Trophoblast cell (in vitro differentiated cells and primary cell): Measurements from ENCODE around the gene SMPD1.
A peak's percentile ranks its signal among the peaks of the same experiment; 100 is the strongest.

Experiments used
- DNase-seq, 2 donors: peaks; one replicate each; pipeline ENCODE4 v3.0.0-alpha.2; 2016
- H2AFZ ChIP-seq: 2 replicates; pipeline ENCODE4 v1.6.1; 2013; ENCODE audit warnings: low read length, moderate library complexity, mild to moderate bottlenecking; ENCODE audit not compliant: insufficient read depth, poor library complexity
- H2AK5ac ChIP-seq: 2 replicates; pipeline ENCODE4 v1.6.1; 2013; ENCODE audit warnings: mild to moderate bottlenecking, low read length
- H2BK120ac ChIP-seq: 2 replicates; pipeline ENCODE4 v1.6.1; 2013; ENCODE audit warnings: low read length, mild to moderate bottlenecking, moderate library complexity; ENCODE audit not compliant: insufficient read depth, poor library complexity
- H2BK12ac ChIP-seq: 2 replicates; pipeline ENCODE4 v1.6.1; 2013; ENCODE audit warnings: mild to moderate bottlenecking, low read length, moderate library complexity
- H2BK5ac ChIP-seq: 2 replicates; pipeline ENCODE4 v1.6.1; 2013; ENCODE audit warnings: low read length, low read depth, moderate library complexity, mild to moderate bottlenecking; ENCODE audit not compliant: poor library complexity
- H3K14ac ChIP-seq: 2 replicates; pipeline ENCODE4 v1.6.1; 2013; ENCODE audit warnings: mild to moderate bottlenecking, low read length
- H3K18ac ChIP-seq: 2 replicates; pipeline ENCODE4 v1.6.1; 2013; ENCODE audit warnings: mild to moderate bottlenecking, low read length
- H3K23ac ChIP-seq: 2 replicates; pipeline ENCODE4 v1.6.1; 2013; ENCODE audit warnings: low read length
- H3K27ac ChIP-seq: 2 replicates; pipeline ENCODE4 v1.5.1; 2013; ENCODE audit warnings: low read depth, mild to moderate bottlenecking, inconsistent platforms, low read length, moderate library complexity
- H3K27me3 ChIP-seq: 2 replicates; pipeline ENCODE4 v1.6.1; 2013; ENCODE audit warnings: inconsistent platforms, mild to moderate bottlenecking, low read length, moderate library complexity; ENCODE audit not compliant: insufficient read depth
- H3K36me3 ChIP-seq, 2 experiments: 1 replicate in 1 of 2; 2 replicates in 1 of 2; pipeline ENCODE4 v1.6.1; 2013; ENCODE audit warnings: low read length in 2 of 2, mild to moderate bottlenecking in 2 of 2, moderate library complexity in 1 of 2; ENCODE audit not compliant: insufficient read depth in 2 of 2, control insufficient read depth in 1 of 2
- H3K4ac ChIP-seq: 2 replicates; pipeline ENCODE4 v1.6.1; 2013; ENCODE audit warnings: low read depth, mild to moderate bottlenecking, low read length, moderate library complexity
- H3K4me1 ChIP-seq, 2 experiments: 1 replicate in 1 of 2; 2 replicates in 1 of 2; pipeline ENCODE4 v1.6.1; 2013; ENCODE audit warnings: low read length in 2 of 2, mild to moderate bottlenecking in 2 of 2, moderate library complexity in 1 of 2; ENCODE audit not compliant: insufficient read depth in 2 of 2, control insufficient read depth in 1 of 2
- H3K4me2 ChIP-seq: 2 replicates; pipeline ENCODE4 v1.6.1; 2013; ENCODE audit warnings: inconsistent platforms, mild to moderate bottlenecking, low read length, moderate library complexity
- H3K4me3 ChIP-seq: 2 replicates; pipeline ENCODE4 v1.5.1; 2013; ENCODE audit warnings: mild to moderate bottlenecking, low read depth, low read length, inconsistent platforms
- H3K79me1 ChIP-seq: one replicate; pipeline ENCODE4 v1.6.1; 2013; ENCODE audit warnings: low read length
- H3K79me2 ChIP-seq: 2 replicates; pipeline ENCODE4 v1.6.1; 2013; ENCODE audit warnings: low read length, mild to moderate bottlenecking; ENCODE audit not compliant: control insufficient read depth, insufficient read depth, poor library complexity
- H3K9ac ChIP-seq: 2 replicates; pipeline ENCODE4 v1.6.1; 2013; ENCODE audit warnings: mild to moderate bottlenecking, low read length
- H3K9me3 ChIP-seq: 2 replicates; pipeline ENCODE4 v1.6.1; 2013; ENCODE audit warnings: low read depth, mild to moderate bottlenecking, control low read depth, inconsistent platforms, low read length; ENCODE audit not compliant: insufficient read depth
- H4K12ac ChIP-seq: 2 replicates; pipeline ENCODE4 v1.6.1; 2013; ENCODE audit warnings: low read depth, mild to moderate bottlenecking, low read length, moderate library complexity
- H4K8ac ChIP-seq: 2 replicates; pipeline ENCODE4 v1.6.1; 2013; ENCODE audit warnings: low read depth, mild to moderate bottlenecking, low read length, moderate library complexity
- H4K91ac ChIP-seq: one replicate; pipeline ENCODE4 v1.6.1; 2013; ENCODE audit warnings: low read depth, mild to moderate bottlenecking, low read length, moderate library complexity
- WGBS: extraction: QIAGEN DNeasy Blood & Tissue Kit; methylation state at CpG from one replicate; pipeline ENCODE4 v1.1.7; 2013; ENCODE audit warnings: missing lambda C conversion rate; ENCODE audit not compliant: insufficient read length, insufficient coverage; ENCODE audit errors: extremely low coverage; 5-methylcytosine and 5-hydroxymethylcytosine counted together

SMPD1 gene

DNA sequence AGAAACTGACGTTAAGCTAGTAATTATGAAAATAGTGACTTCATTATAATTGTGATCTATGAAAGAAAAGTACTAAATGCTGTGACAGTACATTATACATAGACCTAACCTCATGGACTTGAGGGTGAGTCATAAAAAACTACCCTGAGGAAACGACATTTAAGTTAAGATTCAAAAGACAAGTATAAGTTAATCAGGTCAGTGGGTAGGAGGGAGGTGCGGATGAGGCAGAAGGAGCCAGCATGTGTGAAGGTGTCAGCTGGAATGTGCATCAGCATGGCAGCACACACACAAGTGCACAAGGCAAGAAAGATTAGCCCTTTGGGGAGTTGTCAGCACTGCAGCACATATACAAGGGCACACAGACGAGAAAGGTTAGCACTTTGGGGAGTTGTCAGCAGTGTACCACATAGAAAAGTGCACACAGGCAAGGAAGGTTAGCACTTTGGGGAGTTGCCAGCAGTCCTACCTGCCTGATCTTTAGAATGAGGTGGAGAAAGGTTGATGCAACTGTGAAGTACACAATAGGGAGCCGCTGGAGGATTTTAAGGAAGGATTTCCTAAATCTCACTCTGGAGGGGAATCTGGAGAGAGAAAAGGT lies 38.4 kb upstream of the SMPD1 start:
- H3K36me3 ChIP-seq = no peaks in the 10 kb centered on the region
- H3K14ac ChIP-seq = no peak overlapping the region
- no peaks in the 10 kb centered on the region for H3K27me3 ChIP-seq
- no peak overlapping the region for H3K23ac ChIP-seq
- no peak overlapping the region for H3K4ac ChIP-seq
- no peak overlapping the region for H3K9ac ChIP-seq
- no CpG with 5 or more reads among the region's 5 CpGs for WGBS
- no peak for DNase-seq
- H2AFZ ChIP-seq = no peak overlapping the region
- no peak overlapping the region for H2AK5ac ChIP-seq
- H3K9me3 ChIP-seq = no peaks in the 10 kb centered on the region
- H2BK120ac ChIP-seq = no peak overlapping the region
- no peak overlapping the region for H2BK5ac ChIP-seq
- no peak overlapping the region for H4K8ac ChIP-seq
- no peaks in the 10 kb centered on the region for H3K79me2 ChIP-seq
- H3K4me1 ChIP-seq = no peaks in the 10 kb centered on the region
- no peaks in the 10 kb centered on the region for H3K79me1 ChIP-seq
- no peak overlapping the region for H3K4me2 ChIP-seq
- H3K18ac ChIP-seq = no peak overlapping the region
- H4K12ac ChIP-seq = no peak overlapping the region
- no peak overlapping the region for H3K27ac ChIP-seq
- no peak overlapping the region for H4K91ac ChIP-seq
- no peak overlapping the region for H2BK12ac ChIP-seq
- H3K4me3 ChIP-seq = no peak overlapping the region

GRCh38 chr11:6353367-6353987 lies 36.8 kb upstream of the SMPD1 start:
- H3K14ac ChIP-seq = no peak overlapping the region
- no peak overlapping the region for H3K27ac ChIP-seq
- no peak overlapping the region for H4K12ac ChIP-seq
- H2AFZ ChIP-seq = no peak overlapping the region
- no peak overlapping the region for H2BK12ac ChIP-seq
- no peak overlapping the region for H3K4ac ChIP-seq
- H4K91ac ChIP-seq = no peak overlapping the region
- H3K9me3 ChIP-seq = no peaks in the 10 kb centered on the region
- no peaks in the 10 kb centered on the region for H3K27me3 ChIP-seq
- no peaks in the 10 kb centered on the region for H3K79me2 ChIP-seq
- H2BK120ac ChIP-seq = no peak overlapping the region
- no peaks in the 10 kb centered on the region for H3K79me1 ChIP-seq
- H3K9ac ChIP-seq = no peak overlapping the region
- H2BK5ac ChIP-seq = no peak overlapping the region
- no peak overlapping the region for H3K4me3 ChIP-seq
- no peak overlapping the region for H3K18ac ChIP-seq
- no CpG with 5 or more reads among the region's 5 CpGs for WGBS
- no peak overlapping the region for H2AK5ac ChIP-seq
- no peak overlapping the region for H3K4me2 ChIP-seq
- peak; percentile 66 to 86 for DNase-seq
- peaks cover 0 to 3% of the 10 kb centered on the region in 2 experiments for H3K4me1 ChIP-seq
- H3K23ac ChIP-seq = no peak overlapping the region
- no peaks in the 10 kb centered on the region for H3K36me3 ChIP-seq
- H4K8ac ChIP-seq = no peak overlapping the region

DNA sequence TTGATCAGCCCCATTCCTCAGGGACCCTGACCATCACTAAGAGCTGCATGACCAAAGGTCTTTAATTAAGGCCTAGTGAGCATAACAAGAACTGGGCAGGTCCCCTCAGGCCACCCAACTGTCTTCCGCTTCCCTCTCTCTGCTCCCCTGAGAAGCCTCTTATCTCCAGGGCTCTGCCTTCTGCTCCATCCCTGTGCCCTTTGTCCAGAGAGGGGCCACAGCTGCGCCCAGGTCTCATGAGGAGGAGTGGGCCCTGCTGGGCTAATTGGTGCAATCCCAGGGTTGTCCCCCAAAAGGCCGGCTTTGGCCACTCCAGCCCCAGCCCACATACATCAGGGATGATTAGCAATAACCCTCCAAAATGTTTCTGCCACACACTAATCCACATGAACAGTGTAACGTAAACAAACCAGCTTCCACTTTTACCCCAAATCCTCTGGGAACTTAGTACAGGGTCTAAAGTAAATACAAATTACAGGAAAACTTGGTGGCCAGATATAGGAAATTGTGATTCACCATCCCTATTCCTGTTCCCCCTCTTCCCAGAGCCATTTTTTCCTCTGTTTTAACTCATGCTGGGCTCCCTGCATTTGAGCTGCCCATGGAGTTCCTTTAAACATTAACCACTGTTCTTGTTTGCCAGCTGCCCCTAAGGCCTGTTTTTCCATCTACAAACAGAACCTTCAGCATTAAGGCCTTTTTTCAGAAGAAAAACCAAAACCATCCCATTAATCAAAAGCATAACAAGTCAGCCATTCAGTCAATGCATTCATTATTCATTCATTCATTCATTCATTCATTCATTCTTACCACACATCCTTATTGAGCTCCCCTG lies 35.4 kb upstream of the SMPD1 start:
- H3K4me1 ChIP-seq = peaks cover 0 to 3% of the 10 kb centered on the region in 2 experiments
- no peak overlapping the region for H3K4me2 ChIP-seq
- no peaks in the 10 kb centered on the region for H3K79me1 ChIP-seq
- H3K18ac ChIP-seq = no peak overlapping the region
- no peak overlapping the region for H3K27ac ChIP-seq
- no peaks in the 10 kb centered on the region for H3K9me3 ChIP-seq
- H4K12ac ChIP-seq = no peak overlapping the region
- no peak overlapping the region for H4K8ac ChIP-seq
- H3K4me3 ChIP-seq = no peak overlapping the region
- no peaks in the 10 kb centered on the region for H3K79me2 ChIP-seq
- no peak for DNase-seq
- no peak overlapping the region for H3K9ac ChIP-seq
- WGBS = no CpG with 5 or more reads among the region's 4 CpGs
- H2BK12ac ChIP-seq = no peak overlapping the region
- H2AFZ ChIP-seq = no peak overlapping the region
- no peak overlapping the region for H4K91ac ChIP-seq
- H3K4ac ChIP-seq = no peak overlapping the region
- H3K14ac ChIP-seq = no peak overlapping the region
- no peak overlapping the region for H2BK5ac ChIP-seq
- H2AK5ac ChIP-seq = no peak overlapping the region
- H3K27me3 ChIP-seq = no peaks in the 10 kb centered on the region
- H3K36me3 ChIP-seq = no peaks in the 10 kb centered on the region
- no peak overlapping the region for H3K23ac ChIP-seq
- H2BK120ac ChIP-seq = no peak overlapping the region

DNA sequence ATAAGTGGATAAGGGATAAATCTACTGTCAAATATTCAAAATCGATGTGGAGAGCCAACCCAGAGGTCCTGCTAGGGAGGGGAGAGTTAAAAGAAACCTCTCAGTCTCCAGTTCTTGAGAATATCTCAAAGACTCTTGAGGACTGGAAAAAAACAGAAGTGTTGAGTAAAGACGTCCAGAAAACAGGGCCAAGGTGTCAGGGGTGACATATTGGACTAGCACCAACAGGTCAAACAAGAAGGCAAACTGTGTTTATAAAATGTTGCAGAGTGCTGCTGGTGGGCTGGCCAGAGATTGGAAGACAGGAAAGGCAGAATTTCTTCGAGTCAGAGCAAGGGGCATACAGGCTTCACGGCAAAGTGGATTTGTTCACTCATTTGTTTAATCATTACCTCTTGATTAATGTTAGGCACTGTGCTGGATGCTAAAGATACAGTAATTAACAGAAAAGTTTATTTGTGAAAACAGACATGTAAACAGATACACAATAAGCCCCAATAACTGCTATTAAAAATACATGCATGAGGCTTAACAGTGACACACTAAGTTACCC lies 33.7 kb upstream of the SMPD1 start:
- no peak overlapping the region for H2AK5ac ChIP-seq
- no peak overlapping the region for H4K91ac ChIP-seq
- H3K14ac ChIP-seq = no peak overlapping the region
- no peak overlapping the region for H3K4ac ChIP-seq
- H4K12ac ChIP-seq = no peak overlapping the region
- no peak overlapping the region for H2AFZ ChIP-seq
- no peaks in the 10 kb centered on the region for H3K79me2 ChIP-seq
- no CpG with 5 or more reads among the region's 4 CpGs for WGBS
- H4K8ac ChIP-seq = no peak overlapping the region
- H2BK120ac ChIP-seq = no peak overlapping the region
- no peak overlapping the region for H3K18ac ChIP-seq
- no peaks in the 10 kb centered on the region for H3K9me3 ChIP-seq
- DNase-seq = no peak
- no peak overlapping the region for H2BK5ac ChIP-seq
- no peak overlapping the region for H3K4me3 ChIP-seq
- peaks cover 0 to 3% of the 10 kb centered on the region in 2 experiments for H3K4me1 ChIP-seq
- H3K27ac ChIP-seq = no peak overlapping the region
- H3K79me1 ChIP-seq = no peaks in the 10 kb centered on the region
- H2BK12ac ChIP-seq = no peak overlapping the region
- no peaks in the 10 kb centered on the region for H3K36me3 ChIP-seq
- no peaks in the 10 kb centered on the region for H3K27me3 ChIP-seq
- H3K9ac ChIP-seq = no peak overlapping the region
- no peak overlapping the region for H3K4me2 ChIP-seq
- no peak overlapping the region for H3K23ac ChIP-seq
